Stomach (tissue), 9 donors: Measurements from ENCODE around the gene ANAPC2. TPM values are rescaled to one million over a fixed set of nuclear protein-coding genes. Genes with fewer than 3 reads are reported as not detected.

Source experiments
- DNase-seq, 2 donors: peaks; one replicate each; pipeline versions ENCODE4 v3.0.0 to v3.0.0-alpha.2; 2013 to 2019
- H3K27ac ChIP-seq, 5 donors: fragments of 200-600 bp in 4 of 5; sonication (generic) in 4 of 5; one replicate each; pipeline ENCODE4 v1.5.1; 2013 to 2019; ENCODE audit warnings: mild to moderate bottlenecking in 1 of 5, moderate library complexity in 1 of 5
- H3K27me3 ChIP-seq, 3 donors: fragments of 200-600 bp; sonication (generic); one replicate each; pipeline ENCODE4 v1.5.1; 2017 to 2019; ENCODE audit warnings: mixed run types in 1 of 3
- H3K36me3 ChIP-seq, 4 donors: fragments of 200-600 bp; sonication (generic); 1 replicate in 3 of 4; 2 replicates in 1 of 4; pipeline ENCODE4 v1.5.1; 2016 to 2019
- H3K4me1 ChIP-seq, 4 donors: fragments of 200-600 bp; sonication (generic); one replicate each; pipeline ENCODE4 v1.5.1; 2016 to 2019
- H3K4me3 ChIP-seq, 4 donors: fragments of 200-600 bp; sonication (generic) in 3 of 4; one replicate each; pipeline ENCODE4 v1.5.1; 2016 to 2019; ENCODE audit warnings: mild to moderate bottlenecking in 1 of 4
- H3K9me3 ChIP-seq, 4 donors: fragments of 200-600 bp; sonication (generic); one replicate each; pipeline ENCODE4 v1.5.1; 2016 to 2019
- CTCF ChIP-seq, 7 experiments: fragments of 450-650 bp in 4 of 7; fragments of 200-600 bp in 3 of 7; sonication (generic) in 3 of 7; IDR thresholded peaks; one replicate each; pipeline ENCODE4 v1.5.1; 2016 to 2019; ENCODE audit warnings: antibody characterized with exemption in 7 of 7, control low read depth in 2 of 7, mild to moderate bottlenecking in 1 of 7
- EP300 ChIP-seq: sonication (generic); formaldehyde crosslinking; IDR thresholded peaks from one replicate; pipeline ENCODE4 v1.6.1; 2017; ENCODE audit warnings: antibody characterized with exemption
- POLR2A ChIP-seq, 4 donors: fragments of 450-650 bp; IDR thresholded peaks; one replicate each; pipeline ENCODE4 v1.6.1; 2016; ENCODE audit warnings: antibody characterized with exemption in 4 of 4, control low read depth in 2 of 4, mild to moderate bottlenecking in 1 of 4, moderate library complexity in 1 of 4
- POLR2AphosphoS5 ChIP-seq, 3 donors: sonication (generic); formaldehyde crosslinking; IDR thresholded peaks; one replicate each; pipeline ENCODE4 v1.6.1; 2016; ENCODE audit warnings: antibody characterized with exemption in 3 of 3
- WGBS, 5 donors: extraction: QIAGEN DNeasy Blood & Tissue Kit in 3 of 5; methylation state at CpG; one replicate each; pipeline versions ENCODE4 v1.1.5 to v1.1.7; 2013 to 2018; 5-methylcytosine and 5-hydroxymethylcytosine counted together
- intact Hi-C: fragments of 100-400 bp; cut with DNase I; formaldehyde crosslinking; loops from one replicate; pipeline ENCODE4 v1.15.1; 2023; ENCODE audit warnings: low total_unique reads
- polyA plus RNA-seq, 3 donors: library from polyadenylated mRNA; stranded (reverse); fragments of 200-250 nt; gene quantifications; one replicate each; pipeline ENCODE4 v1.2.3, GENCODE V29; 2013
- total RNA-seq, 5 donors: library from RNA; depleted of rRNA; stranded (reverse); fragments of >200 nt; gene quantifications; one replicate each; pipeline versions ENCODE4 v1.1.0 to v1.2.3, GENCODE V29; 2014 to 2016
- donor health status: healthy with polysubstance abuse.
- donor health status: Bipolar disorder and iron deficiency.
- donor health status: healthy.

The ANAPC2 gene
- total and polyA plus RNA-seq, 8 donors = 26.1 to 147 (median 41.8) TPM

- intact Hi-C loops = loop anchor here (10.0 kb wide), 2 partner anchors 48 to 72 kb away; partner anchors contain the start of genes DPP7 and SLC34A3
- no peak for TF ChIP-seq CTCF (IDR thresholded peaks at IDR 0.05)
- no peak for TF ChIP-seq POLR2A (IDR thresholded peaks at IDR 0.05)
- TF ChIP-seq POLR2AphosphoS5 (IDR thresholded peaks at IDR 0.05) = no peak
- TF ChIP-seq EP300 = no peak
- no peaks in the 10 kb centered on the region for H3K27me3 ChIP-seq
- no peak overlapping the region for H3K27ac ChIP-seq
- H3K36me3 ChIP-seq = peaks cover 59 to 80% (median 73%) of the 10 kb centered on the region in 4 donors
- WGBS, 5 donors = 50 to 75% (median 65%) methylated on average over 2 to 6 of the region's 6 CpGs
- no peak for DNase-seq
- H3K4me3 ChIP-seq = peak overlapping the region in 2 of 4 donors; percentile 96 to 99
- no peaks in the 10 kb centered on the region for H3K9me3 ChIP-seq
- H3K4me1 ChIP-seq = peaks cover 35 to 62% (median 57%) of the 10 kb centered on the region in 4 donors
These were observed 2.0 kb downstream of the ANAPC2 start for GRCh38 chr9:137186385-137186784.

GRCh38 chr9:137185921-137186320, 2.4 kb downstream of the ANAPC2 start:
- intact Hi-C loops = loop anchor here (10.0 kb wide), 2 partner anchors 49 to 71 kb away; partner anchors contain the start of genes DPP7 and SLC34A3
- Histone ChIP-seq H3K4me1 (peaks cover 35 to 58% (median 53%) of the 10 kb centered on the region in 4 donors), H3K27ac (no peak overlapping the region), H3K27me3 (no peaks in the 10 kb centered on the region), H3K36me3 (peaks cover 59 to 80% (median 73%) of the 10 kb centered on the region in 4 donors), H3K9me3 (no peaks in the 10 kb centered on the region), H3K4me3 (peak overlapping the region in 1 of 4 donors; percentile 99)
- no peak for DNase-seq
- no peak for TF ChIP-seq CTCF (IDR thresholded peaks at IDR 0.05)
- no peak for TF ChIP-seq EP300
- TF ChIP-seq POLR2AphosphoS5 (IDR thresholded peaks at IDR 0.05) = no peak
- TF ChIP-seq POLR2A (IDR thresholded peaks at IDR 0.05) = no peak
- WGBS, 5 donors = 92 to 95% (median 95%) methylated on average over 9 to 19 of the region's 19 CpGs

- Histone ChIP-seq H3K4me1 (peaks cover 27 to 49% (median 44%) of the 10 kb centered on the region in 4 donors), H3K4me3 (no peak overlapping the region), H3K36me3 (peaks cover 60 to 80% (median 73%) of the 10 kb centered on the region in 4 donors), H3K27ac (no peak overlapping the region), H3K27me3 (no peaks in the 10 kb centered on the region), H3K9me3 (no peaks in the 10 kb centered on the region)
- no peak for DNase-seq
- WGBS, 5 donors = 92 to 95% (median 93%) methylated on average over 37 to 48 of the region's 48 CpGs
- TF ChIP-seq EP300 (no peak), CTCF (IDR thresholded peaks at IDR 0.05) (no peak), POLR2A (IDR thresholded peaks at IDR 0.05) (no peak), POLR2AphosphoS5 (IDR thresholded peaks at IDR 0.05) (no peak)
- intact Hi-C loops = loop anchor here (10.0 kb wide), 2 partner anchors 50 to 70 kb away; partner anchors contain the start of genes DPP7 and SLC34A3
These were observed 3.3 kb downstream of the ANAPC2 start for GRCh38 chr9:137184881-137185660.

- intact Hi-C loops = loop anchor here (10.0 kb wide), 2 partner anchors 51 to 69 kb away; partner anchors contain the start of genes DPP7 and SLC34A3
- peaks cover 66 to 84% (median 79%) of the 10 kb centered on the region in 4 donors for H3K36me3 ChIP-seq
- no peak overlapping the region for H3K4me3 ChIP-seq
- peaks cover 18 to 39% (median 34%) of the 10 kb centered on the region in 4 donors for H3K4me1 ChIP-seq
- WGBS, 5 donors = 89 to 97% (median 95%) methylated on average over 21 to 27 of the region's 27 CpGs
- DNase-seq = no peak
- TF ChIP-seq POLR2AphosphoS5 (IDR thresholded peaks at IDR 0.05) (no peak), POLR2A (IDR thresholded peaks at IDR 0.05) (no peak), CTCF (IDR thresholded peaks at IDR 0.05) (no peak), EP300 (no peak)
- H3K9me3 ChIP-seq = no peaks in the 10 kb centered on the region
- no peaks in the 10 kb centered on the region for H3K27me3 ChIP-seq
- no peak overlapping the region for H3K27ac ChIP-seq
These were observed 4.3 kb downstream of the ANAPC2 start for GRCh38 chr9:137183980-137184595.
